Measurements from ENCODE around the gene DGKQ. TPM values are rescaled to one million over a fixed set of nuclear protein-coding genes. Genes with fewer than 3 reads are reported as not detected.
A peak's percentile ranks its signal among the peaks of the same experiment; 100 is the strongest.

DGKQ gene
- total RNA-seq, 1 experiment from 2014 or later: 19.4 TPM

GRCh38 chr4:915041-915474, 58.3 kb downstream of the DGKQ start:
- Histone ChIP-seq H3K36me3 (replicated peaks; ENCODE audit: control insufficient read depth, insufficient read depth, low read length) (no peaks in the 10 kb centered on the region; the same call in 1 of the 2 replicates), H3K27me3 (ENCODE audit: control insufficient read depth, insufficient read depth, low read length) (no peaks in the 10 kb centered on the region)

GRCh38 chr4:914531-914930, 58.8 kb downstream of the DGKQ start:
- DNase-seq: no peak
- no peak overlapping the region for H3K4me3 ChIP-seq (ENCODE audit: insufficient read depth, low read depth, low read length)
- no peaks in the 10 kb centered on the region; the same call in 1 of the 2 replicates for H3K36me3 ChIP-seq (replicated peaks; ENCODE audit: control insufficient read depth, insufficient read depth, low read length)
- no peaks in the 10 kb centered on the region for H3K27me3 ChIP-seq (ENCODE audit: control insufficient read depth, insufficient read depth, low read length)

More at GRCh38 chr4:915041-915474, 58.3 kb downstream of the DGKQ start:
- H3K4me3 ChIP-seq (ENCODE audit: insufficient read depth, low read depth, low read length): no peak overlapping the region
- peak; percentile 5 for DNase-seq

GRCh38 chr4:913280-913618, 60.1 kb downstream of the DGKQ start:
- no peak for DNase-seq
- Histone ChIP-seq H3K4me3 (ENCODE audit: insufficient read depth, low read depth, low read length) (no peak overlapping the region), H3K36me3 (replicated peaks; ENCODE audit: control insufficient read depth, insufficient read depth, low read length) (no peaks in the 10 kb centered on the region; the same call in 1 of the 2 replicates), H3K27me3 (ENCODE audit: control insufficient read depth, insufficient read depth, low read length) (no peaks in the 10 kb centered on the region)

- H3K4me3 ChIP-seq (ENCODE audit: insufficient read depth, low read depth, low read length): no peak overlapping the region
- peak; percentile 60 for DNase-seq
- H3K36me3 ChIP-seq (replicated peaks; ENCODE audit: control insufficient read depth, insufficient read depth, low read length): no peaks in the 10 kb centered on the region; the same call in 1 of the 2 replicates
- H3K27me3 ChIP-seq (ENCODE audit: control insufficient read depth, insufficient read depth, low read length): no peaks in the 10 kb centered on the region
Observed at GRCh38 chr4:912548-913279, 60.7 kb downstream of the DGKQ start.

- no peaks in the 10 kb centered on the region for H3K27me3 ChIP-seq (ENCODE audit: control insufficient read depth, insufficient read depth, low read length)
- peak; percentile 77 for DNase-seq
- H3K4me3 ChIP-seq (ENCODE audit: insufficient read depth, low read depth, low read length): no peak overlapping the region
- no peaks in the 10 kb centered on the region; the same call in 1 of the 2 replicates for H3K36me3 ChIP-seq (replicated peaks; ENCODE audit: control insufficient read depth, insufficient read depth, low read length)
Observed at GRCh38 chr4:911871-912490, 61.4 kb downstream of the DGKQ start.

GRCh38 chr4:911221-911751, 62.1 kb downstream of the DGKQ start:
- Histone ChIP-seq H3K27me3 (ENCODE audit: control insufficient read depth, insufficient read depth, low read length) (no peaks in the 10 kb centered on the region), H3K4me3 (ENCODE audit: insufficient read depth, low read depth, low read length) (no peak overlapping the region), H3K36me3 (replicated peaks; ENCODE audit: control insufficient read depth, insufficient read depth, low read length) (no peaks in the 10 kb centered on the region; the same call in 1 of the 2 replicates)
- DNase-seq: no peak

GRCh38 chr4:910366-911091, 62.8 kb downstream of the DGKQ start:
- no peaks in the 10 kb centered on the region; the same call in 1 of the 2 replicates for H3K36me3 ChIP-seq (replicated peaks; ENCODE audit: control insufficient read depth, insufficient read depth, low read length)
- DNase-seq: peak; percentile 47
- H3K27me3 ChIP-seq (ENCODE audit: control insufficient read depth, insufficient read depth, low read length): no peaks in the 10 kb centered on the region
- no peak overlapping the region for H3K4me3 ChIP-seq (ENCODE audit: insufficient read depth, low read depth, low read length)

GRCh38 chr4:909821-910220, 63.5 kb downstream of the DGKQ start:
- no peaks in the 10 kb centered on the region; the same call in 1 of the 2 replicates for H3K36me3 ChIP-seq (replicated peaks; ENCODE audit: control insufficient read depth, insufficient read depth, low read length)
- H3K4me3 ChIP-seq (ENCODE audit: insufficient read depth, low read depth, low read length): no peak overlapping the region
- H3K27me3 ChIP-seq (ENCODE audit: control insufficient read depth, insufficient read depth, low read length): no peaks in the 10 kb centered on the region
- no peak for DNase-seq

- Histone ChIP-seq H3K36me3 (replicated peaks; ENCODE audit: control insufficient read depth, insufficient read depth, low read length) (no peaks in the 10 kb centered on the region; the same call in 1 of the 2 replicates), H3K27me3 (ENCODE audit: control insufficient read depth, insufficient read depth, low read length) (no peaks in the 10 kb centered on the region), H3K4me3 (ENCODE audit: insufficient read depth, low read depth, low read length) (no peak overlapping the region)
- DNase-seq: no peak
Observed at GRCh38 chr4:909131-909571, 64.2 kb downstream of the DGKQ start.

Other genes starting within 250 kb of the DGKQ start
- 0.15 and 0.62 TPM in 2 replicates for gene CPLX1, start 147.4 kb downstream of the DGKQ start, total RNA-seq (2014; rRNA removed; shearing (Covaris generic))
- 77.4 and 85.1 TPM in 2 replicates for gene GAK, start 41.3 kb downstream of the DGKQ start, total RNA-seq (2014; rRNA removed; shearing (Covaris generic))
- 6.5 and 8.4 TPM in 2 replicates for gene TMEM175, start 41.1 kb downstream of the DGKQ start, total RNA-seq (2014; rRNA removed; shearing (Covaris generic))
- 4.6 TPM in 2 replicates for gene IDUA, start 13.5 kb upstream of the DGKQ start, total RNA-seq (2014; rRNA removed; shearing (Covaris generic))
- 0.03 and 0.30 TPM in 2 replicates for gene SLC26A1, start 19.8 kb upstream of the DGKQ start, total RNA-seq (2014; rRNA removed; shearing (Covaris generic))
- 23.3 and 39.1 TPM in 2 replicates for gene FGFRL1, start 38.1 kb upstream of the DGKQ start, total RNA-seq (2014; rRNA removed; shearing (Covaris generic))
- gene RNF212, start 140.0 kb upstream of the DGKQ start, total RNA-seq (2014; rRNA removed; shearing (Covaris generic)): 28.0 and 59.8 TPM in 2 replicates
- 0.62 and 2.5 TPM in 2 replicates for gene SPON2, start 199.0 kb upstream of the DGKQ start, total RNA-seq (2014; rRNA removed; shearing (Covaris generic))